Stimulated activated memory B cell treated with anti-CD40 and anti-IgM and Interleukin-4, amounts not matched to agents 10 μg/mL and 1 μg/mL and 100 μg/mL, for 72 hours (primary cell): ENCODE measurements around the gene GRM8.
"Not testable (repeated sequence)": the region's sequence is repeated elsewhere in the genome, so short reads cannot be mapped to it uniquely, and the experiment has no call there.

Experiments used
- ATAC-seq: fragments of 150-1000 bp; cut with Tn5 transposase; 2 replicates; pipeline ENCODE4 v1.10.0; 2021
- H3K27ac Mint-ChIP-seq: one replicate; pipeline ENCODE4 v1.8.0; 2022; ENCODE audit warnings: mild to moderate bottlenecking, mixed read lengths
- H3K27me3 Mint-ChIP-seq: one replicate; pipeline ENCODE4 v1.8.0; 2022; ENCODE audit warnings: mixed read lengths
- H3K36me3 Mint-ChIP-seq: one replicate; pipeline ENCODE4 v1.8.0; 2022; ENCODE audit warnings: mixed read lengths
- H3K4me1 Mint-ChIP-seq: one replicate; pipeline ENCODE4 v1.8.0; 2022; ENCODE audit warnings: mixed read lengths
- H3K4me3 Mint-ChIP-seq: one replicate; pipeline ENCODE4 v1.8.0; 2022; ENCODE audit warnings: mild to moderate bottlenecking, moderate library complexity, mixed read lengths
- H3K9me3 Mint-ChIP-seq: one replicate; pipeline ENCODE4 v1.8.0; 2022; ENCODE audit warnings: mixed read lengths

GRM8 gene

DNA sequence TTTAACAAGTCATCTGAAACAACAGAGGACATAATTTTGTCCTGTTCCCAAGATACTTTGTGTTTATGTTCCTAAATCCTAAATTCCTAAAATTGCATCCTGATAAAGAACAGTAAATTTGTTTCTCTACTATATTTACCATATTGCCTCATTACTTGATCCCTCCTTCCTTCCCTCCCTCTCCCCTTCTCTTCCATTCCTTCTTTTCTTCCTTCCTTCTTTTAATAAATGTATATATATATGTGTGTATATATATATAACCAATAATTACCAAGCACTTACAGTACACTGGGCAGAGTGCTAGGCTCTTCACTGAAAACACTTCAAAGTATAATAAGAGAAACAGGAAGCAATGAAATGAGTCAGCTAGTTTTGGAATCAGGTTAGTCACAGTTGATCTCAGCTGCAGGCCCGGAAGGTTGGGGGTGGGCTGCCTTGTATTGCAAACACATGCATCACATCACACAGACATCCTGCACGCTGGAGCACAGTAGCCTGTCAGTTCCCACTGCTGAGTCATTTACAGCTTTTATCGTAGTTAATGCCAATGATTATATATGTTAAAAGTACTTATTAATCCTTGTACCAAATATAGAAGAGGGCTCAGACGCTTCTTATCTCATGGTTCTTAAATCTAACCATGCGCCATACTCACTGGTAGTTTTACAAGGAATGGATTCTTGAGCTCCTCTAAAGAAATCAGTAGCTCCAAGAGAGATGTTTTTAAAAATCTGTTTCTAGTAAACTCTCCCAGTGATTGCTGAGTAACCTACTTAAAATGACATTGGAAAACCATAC lies 551.7 kb downstream of the GRM8 start:
- peaks cover 4% of the 10 kb centered on the region for H3K9me3 Mint-ChIP-seq
- no peaks in the 10 kb centered on the region for H3K27me3 Mint-ChIP-seq
- no peaks in the 10 kb centered on the region for H3K36me3 Mint-ChIP-seq
- no peak overlapping the region for H3K4me3 Mint-ChIP-seq
- H3K27ac Mint-ChIP-seq = no peak overlapping the region
- peak; percentile 90 for ATAC-seq
- H3K4me1 Mint-ChIP-seq = peaks cover 21% of the 10 kb centered on the region

GRCh38 chr7:126699707-126700106 lies 553.0 kb downstream of the GRM8 start:
- Mint-ChIP-seq H3K4me1 (peaks cover 21% of the 10 kb centered on the region), H3K9me3 (peaks cover 1% of the 10 kb centered on the region), H3K27me3 (no peaks in the 10 kb centered on the region), H3K4me3 (no peak overlapping the region), H3K27ac (no peak overlapping the region), H3K36me3 (no peaks in the 10 kb centered on the region)
- no peak for ATAC-seq

DNA sequence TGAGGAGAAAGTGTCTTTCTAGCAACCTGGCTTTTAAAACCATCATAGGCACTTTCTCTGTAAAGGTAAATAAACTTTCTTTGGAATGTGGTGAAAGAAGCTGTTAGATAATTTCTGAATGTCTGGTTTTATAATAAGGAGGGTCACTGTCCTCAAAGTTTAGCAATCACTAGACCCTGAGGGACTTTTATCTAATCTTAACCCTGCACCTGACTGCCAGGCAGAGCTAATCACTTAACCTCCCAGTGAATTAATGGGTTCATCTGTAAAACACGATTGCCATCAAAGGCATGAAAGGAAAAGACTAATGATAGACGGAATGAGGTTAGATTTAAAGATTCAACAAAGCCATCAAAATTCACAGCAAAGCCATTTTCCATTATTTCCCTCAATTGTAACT lies 553.8 kb downstream of the GRM8 start:
- no peaks in the 10 kb centered on the region for H3K9me3 Mint-ChIP-seq
- H3K4me3 Mint-ChIP-seq = no peak overlapping the region
- H3K36me3 Mint-ChIP-seq = no peaks in the 10 kb centered on the region
- H3K27me3 Mint-ChIP-seq = no peaks in the 10 kb centered on the region
- H3K4me1 Mint-ChIP-seq = peaks cover 21% of the 10 kb centered on the region
- no peak overlapping the region for H3K27ac Mint-ChIP-seq
- ATAC-seq = no peak

DNA sequence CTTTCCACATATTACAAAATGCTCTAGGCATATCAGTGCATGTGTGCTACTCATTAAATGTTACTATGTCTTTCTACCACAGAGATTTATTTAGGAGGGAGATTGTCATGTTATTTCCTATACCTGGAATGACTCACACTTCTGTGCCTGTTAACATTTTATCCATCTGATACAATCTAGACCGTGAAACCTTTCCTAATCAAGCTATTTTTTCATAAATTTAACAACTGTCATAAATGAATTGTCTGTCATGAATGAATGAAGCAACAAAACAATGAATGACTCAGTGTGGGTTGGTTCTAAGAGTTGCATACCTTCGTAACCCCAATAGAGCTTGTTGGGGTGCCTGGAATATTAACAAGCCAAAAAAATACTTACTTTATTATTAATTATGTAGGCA lies 554.3 kb downstream of the GRM8 start:
- Mint-ChIP-seq H3K9me3 (no peaks in the 10 kb centered on the region), H3K27me3 (no peaks in the 10 kb centered on the region)
- no peak for ATAC-seq

DNA sequence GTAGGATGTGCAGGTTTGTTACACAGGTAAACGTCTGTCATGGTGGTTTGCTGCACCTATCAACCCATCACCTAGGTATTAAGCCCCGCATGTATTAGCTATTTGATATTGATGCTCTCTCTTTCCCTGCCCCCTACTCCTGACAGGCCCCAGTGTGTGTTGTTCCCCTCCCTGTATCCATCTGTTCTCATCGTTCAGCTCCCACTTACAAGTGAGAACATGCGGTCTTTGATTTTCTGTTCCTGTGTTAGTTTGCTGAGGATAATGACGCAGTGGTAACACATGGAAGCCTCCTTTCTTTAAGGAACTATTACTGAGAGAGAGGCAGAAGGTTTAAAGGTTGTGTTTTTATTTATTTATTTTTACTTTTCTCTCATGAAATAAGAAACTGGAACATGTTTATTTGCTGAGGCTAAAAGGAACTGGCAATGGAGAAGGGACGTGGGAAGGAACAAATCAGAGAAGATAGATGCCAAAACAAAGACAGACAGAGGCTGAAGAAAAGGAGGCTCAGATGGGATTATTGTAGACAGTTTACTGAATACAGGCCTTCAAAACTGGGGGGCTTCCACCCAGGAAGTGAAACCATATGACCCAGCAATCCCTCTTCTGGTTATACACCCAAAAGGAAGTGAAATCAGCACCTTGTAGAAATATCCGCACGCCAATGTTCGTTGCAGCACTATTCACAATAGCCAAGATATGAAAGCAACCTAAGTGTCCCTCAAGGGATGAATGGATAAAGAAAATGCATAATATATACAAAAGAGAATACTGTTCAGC lies 556.3 kb downstream of the GRM8 start:
- peak; percentile 72 for ATAC-seq
- no peaks in the 10 kb centered on the region for H3K27me3 Mint-ChIP-seq
- peak overlapping the region; percentile 21 for H3K27ac Mint-ChIP-seq
- no peaks in the 10 kb centered on the region for H3K36me3 Mint-ChIP-seq
- H3K4me1 Mint-ChIP-seq = peaks cover 16% of the 10 kb centered on the region
- H3K4me3 Mint-ChIP-seq = no peak overlapping the region
- no peaks in the 10 kb centered on the region for H3K9me3 Mint-ChIP-seq

More for the DNA sequence above, 554.3 kb downstream of the GRM8 start:
- H3K4me3 Mint-ChIP-seq = no peak overlapping the region
- no peaks in the 10 kb centered on the region for H3K36me3 Mint-ChIP-seq
- no peak overlapping the region for H3K27ac Mint-ChIP-seq
- peaks cover 21% of the 10 kb centered on the region for H3K4me1 Mint-ChIP-seq

- no peaks in the 10 kb centered on the region for H3K4me1 Mint-ChIP-seq
Observed at GRCh38 chr7:126690848-126691751, 561.6 kb downstream of the GRM8 start.

DNA sequence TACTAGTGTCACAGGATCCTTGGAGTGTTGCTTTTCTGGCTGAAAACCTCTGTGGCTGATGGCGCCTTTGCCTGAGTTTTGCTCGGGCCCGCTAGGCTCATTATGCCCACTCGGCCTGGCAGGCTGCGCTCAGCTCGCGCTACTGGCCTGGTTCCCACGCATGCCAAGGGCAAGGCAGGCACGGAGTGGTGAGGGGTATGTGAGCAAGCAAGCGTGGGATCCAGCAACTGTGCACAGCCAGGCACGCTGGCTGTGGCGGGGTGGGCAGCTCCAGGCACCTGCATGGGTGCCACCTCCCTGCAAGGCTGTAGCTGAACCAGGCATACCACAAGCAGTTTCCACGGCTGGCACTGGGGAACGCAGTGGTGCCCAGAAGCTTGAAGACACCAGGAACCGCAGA lies 562.6 kb downstream of the GRM8 start:
- H3K9me3 Mint-ChIP-seq = peaks cover 2% of the 10 kb centered on the region
- ATAC-seq = no peak
- H3K27me3 Mint-ChIP-seq = no peaks in the 10 kb centered on the region
- no peaks in the 10 kb centered on the region for H3K36me3 Mint-ChIP-seq
- H3K4me3 Mint-ChIP-seq = no peak overlapping the region
- no peak overlapping the region for H3K27ac Mint-ChIP-seq
- H3K4me1 Mint-ChIP-seq = no peaks in the 10 kb centered on the region

More at GRCh38 chr7:126690848-126691751, 561.6 kb downstream of the GRM8 start:
- Mint-ChIP-seq H3K4me3 (no peak overlapping the region), H3K27me3 (no peaks in the 10 kb centered on the region), H3K36me3 (no peaks in the 10 kb centered on the region), H3K9me3 (peaks cover 2% of the 10 kb centered on the region), H3K27ac (no peak overlapping the region)
- ATAC-seq = peak; percentile 13

- ATAC-seq = no peak
- no peaks in the 10 kb centered on the region for H3K36me3 Mint-ChIP-seq
- H3K4me3 Mint-ChIP-seq = no peak overlapping the region
- H3K27ac Mint-ChIP-seq = no peak overlapping the region
- H3K27me3 Mint-ChIP-seq = no peaks in the 10 kb centered on the region
- H3K4me1 Mint-ChIP-seq = no peaks in the 10 kb centered on the region
- H3K9me3 Mint-ChIP-seq = peaks cover 2% of the 10 kb centered on the region
Observed at GRCh38 chr7:126689037-126689436, 563.7 kb downstream of the GRM8 start.

DNA sequence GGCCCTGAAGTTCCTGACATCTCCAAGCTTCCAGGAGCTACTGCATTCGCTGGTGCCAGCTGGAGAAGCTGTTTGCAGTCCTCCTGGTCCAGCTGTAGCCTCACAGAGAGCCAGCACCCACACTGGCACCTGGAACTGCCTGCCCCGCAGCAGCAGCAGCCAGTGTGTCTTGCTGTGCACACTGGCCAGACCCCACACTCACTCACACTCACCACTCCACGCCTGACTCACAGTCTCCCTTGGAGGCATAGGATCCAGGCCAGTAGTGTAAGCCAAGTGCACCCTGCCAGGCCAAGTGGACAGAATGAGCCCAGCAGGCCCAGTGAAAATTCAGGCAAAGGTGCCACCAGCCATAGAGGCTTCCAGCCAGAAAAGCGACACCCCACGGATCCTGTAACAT lies 566.3 kb downstream of the GRM8 start:
- Mint-ChIP-seq H3K27me3 (no peaks in the 10 kb centered on the region), H3K9me3 (peaks cover 2% of the 10 kb centered on the region), H3K27ac (no peak overlapping the region), H3K4me3 (no peak overlapping the region), H3K4me1 (no peaks in the 10 kb centered on the region), H3K36me3 (no peaks in the 10 kb centered on the region)
- no peak for ATAC-seq

- Mint-ChIP-seq H3K27ac (no peak overlapping the region), H3K27me3 (no peaks in the 10 kb centered on the region), H3K4me3 (no peak overlapping the region), H3K9me3 (peaks cover 2% of the 10 kb centered on the region), H3K4me1 (no peaks in the 10 kb centered on the region), H3K36me3 (no peaks in the 10 kb centered on the region)
- no peak for ATAC-seq
Observed at GRCh38 chr7:126685596-126685995, 567.1 kb downstream of the GRM8 start.

DNA sequence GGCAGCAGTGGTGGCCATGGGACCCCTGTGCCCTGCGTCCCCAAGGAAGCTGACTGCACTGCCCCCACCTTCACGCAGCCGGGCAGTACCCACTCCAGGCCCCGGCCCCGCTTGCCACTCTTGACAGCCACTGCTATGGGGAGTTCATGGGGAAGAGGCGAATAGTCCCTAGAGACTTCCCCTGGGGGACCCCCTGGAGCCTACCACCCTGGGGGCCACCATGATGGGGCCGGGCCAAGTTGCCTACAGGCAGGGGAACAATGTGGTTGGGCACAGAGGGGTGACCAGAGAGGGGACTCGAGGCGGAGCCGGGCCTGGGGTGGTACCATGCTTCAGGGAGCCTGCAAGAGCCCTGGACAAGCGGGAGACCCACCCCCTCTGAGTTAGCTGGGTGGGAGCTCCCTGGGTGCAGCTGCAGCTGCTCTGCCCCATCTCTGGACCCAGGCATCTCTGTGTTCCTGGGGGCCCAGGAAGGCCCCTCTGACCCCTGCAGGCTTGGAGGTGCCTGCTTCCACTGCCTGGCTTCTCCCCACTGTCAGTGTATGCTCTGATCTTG lies 567.6 kb downstream of the GRM8 start:
- peak; percentile 13 for ATAC-seq

DNA sequence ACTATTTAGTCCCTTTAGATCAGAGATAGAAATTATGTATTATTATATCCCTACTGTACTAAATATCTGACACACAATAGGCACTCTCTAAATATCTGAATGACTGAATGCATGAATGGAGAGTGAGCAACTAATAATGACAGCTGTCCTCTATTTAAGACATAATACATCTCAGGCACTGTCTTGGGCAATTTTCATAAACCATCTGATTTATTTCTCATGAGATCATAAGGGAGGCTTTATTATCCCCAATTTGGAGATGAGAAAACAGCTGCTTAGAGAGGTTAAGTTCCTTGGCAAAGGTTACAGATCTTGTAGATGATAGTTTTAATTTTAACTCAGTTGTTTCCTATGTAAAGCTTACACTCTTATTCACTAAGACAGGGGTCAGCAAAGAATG lies 570.6 kb downstream of the GRM8 start:
- no peaks in the 10 kb centered on the region for H3K36me3 Mint-ChIP-seq
- no peak overlapping the region for H3K27ac Mint-ChIP-seq
- no peaks in the 10 kb centered on the region for H3K27me3 Mint-ChIP-seq
- no peak overlapping the region for H3K4me3 Mint-ChIP-seq
- no peak for ATAC-seq
- no peaks in the 10 kb centered on the region for H3K9me3 Mint-ChIP-seq
- no peaks in the 10 kb centered on the region for H3K4me1 Mint-ChIP-seq

More for the DNA sequence above, 567.6 kb downstream of the GRM8 start:
- peaks cover 2% of the 10 kb centered on the region for H3K9me3 Mint-ChIP-seq
- no peak overlapping the region for H3K4me3 Mint-ChIP-seq
- no peak overlapping the region for H3K27ac Mint-ChIP-seq
- H3K36me3 Mint-ChIP-seq = no peaks in the 10 kb centered on the region
- H3K27me3 Mint-ChIP-seq = no peaks in the 10 kb centered on the region
- H3K4me1 Mint-ChIP-seq = no peaks in the 10 kb centered on the region

DNA sequence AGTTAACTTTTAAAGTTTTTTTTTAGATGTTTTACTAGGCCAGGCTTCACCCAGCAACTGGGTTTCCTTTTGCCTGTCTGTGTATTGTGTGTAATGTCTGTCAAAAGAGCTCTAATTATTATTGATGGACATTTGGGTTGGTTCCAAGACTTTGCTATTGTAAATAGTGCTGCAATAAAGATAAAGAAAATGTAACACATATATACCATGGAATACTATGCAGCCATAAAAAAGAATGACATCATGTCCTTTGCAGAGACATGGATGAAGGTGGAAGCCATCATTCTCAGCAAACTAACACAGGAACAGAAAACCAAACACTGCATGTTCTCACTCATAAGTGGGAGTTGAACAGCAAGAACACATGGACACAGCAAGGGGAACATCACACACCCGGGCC lies 584.0 kb downstream of the GRM8 start:
- H3K27ac Mint-ChIP-seq, H3K9me3 Mint-ChIP-seq, ATAC-seq, H3K4me3 Mint-ChIP-seq, H3K27me3 Mint-ChIP-seq, H3K4me1 Mint-ChIP-seq, H3K36me3 Mint-ChIP-seq: not testable (repeated sequence)

DNA sequence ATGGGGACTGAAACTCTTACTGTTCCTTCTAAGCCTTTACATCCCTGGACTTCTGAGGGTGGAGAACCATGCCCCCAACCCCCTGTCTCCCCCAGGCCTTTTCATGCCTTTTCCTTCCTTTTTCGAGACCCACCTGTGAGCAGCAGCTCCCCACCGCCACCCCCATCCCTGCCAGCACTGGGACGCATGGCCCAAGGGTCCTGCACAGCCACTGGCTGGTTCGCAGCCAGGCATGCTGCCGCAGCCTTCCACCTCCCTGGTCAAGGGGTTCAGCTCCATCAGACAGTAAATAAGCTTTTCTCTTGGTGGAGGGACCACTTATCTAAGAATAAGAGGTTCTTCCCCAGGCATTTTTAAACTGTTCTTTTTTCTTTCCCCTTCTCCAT lies 584.4 kb downstream of the GRM8 start:
- ATAC-seq = no peak
- Mint-ChIP-seq H3K4me1 (no peaks in the 10 kb centered on the region), H3K36me3 (no peaks in the 10 kb centered on the region), H3K27me3 (no peaks in the 10 kb centered on the region), H3K9me3 (peaks cover 3% of the 10 kb centered on the region), H3K27ac (no peak overlapping the region), H3K4me3 (no peak overlapping the region)
